Measurements from ENCODE around the gene SLC2A4.

Gene SLC2A4

GRCh38 chr17:7260151-7260550 lies 21.4 kb upstream of the SLC2A4 start:
- Histone ChIP-seq H3K4me3 (ENCODE audit: extremely low read depth, insufficient read depth, low read length, poor library complexity, severe bottlenecking) (no peak overlapping the region), H3K27ac (ENCODE audit: low read depth, low read length, severe bottlenecking) (no peak overlapping the region), H3K4me1 (ENCODE audit: control insufficient read depth, insufficient read depth, low read length, poor library complexity, severe bottlenecking) (peaks cover 7% of the 10 kb centered on the region), H3K36me3 (ENCODE audit: control insufficient read depth, insufficient read depth, low read length) (peaks cover 49% of the 10 kb centered on the region), H3K9me3 (ENCODE audit: control insufficient read depth, low read length) (no peaks in the 10 kb centered on the region)
- 96 to 100% methylated on average over 1 to 2 of the region's 4 CpGs for WGBS, 2 experiments (ENCODE audit: insufficient coverage in 2 of 2)

- Histone ChIP-seq H3K9me3 (ENCODE audit: control insufficient read depth, low read length) (no peaks in the 10 kb centered on the region), H3K4me3 (ENCODE audit: extremely low read depth, insufficient read depth, low read length, poor library complexity, severe bottlenecking) (peak overlapping the region; percentile 37), H3K27ac (ENCODE audit: low read depth, low read length, severe bottlenecking) (no peak overlapping the region), H3K36me3 (ENCODE audit: control insufficient read depth, insufficient read depth, low read length) (peaks cover 42% of the 10 kb centered on the region), H3K4me1 (ENCODE audit: control insufficient read depth, insufficient read depth, low read length, poor library complexity, severe bottlenecking) (peaks cover 7% of the 10 kb centered on the region)
- 18 to 20% methylated on average over 43 to 44 of the region's 54 CpGs for WGBS, 2 experiments (ENCODE audit: insufficient coverage in 2 of 2)
These were observed 20.7 kb upstream of the SLC2A4 start for GRCh38 chr17:7260651-7261378.

GRCh38 chr17:7261379-7262191 lies 19.9 kb upstream of the SLC2A4 start:
- peak overlapping the region; percentile 37 for H3K4me3 ChIP-seq (ENCODE audit: extremely low read depth, insufficient read depth, low read length, poor library complexity, severe bottlenecking)

GRCh38 chr17:7262192-7262934 lies 19.2 kb upstream of the SLC2A4 start, which contains the start of gene CLDN7:
CLDN7 (minus strand) TSS chr17:7262478; CDS start chr17:7262043, 435 bp downstream.
- peak within 1 kb of the TSS; percentile 37 for H3K4me3 ChIP-seq (ENCODE audit: extremely low read depth, insufficient read depth, low read length, poor library complexity, severe bottlenecking)
- H3K27ac ChIP-seq (ENCODE audit: low read depth, low read length, severe bottlenecking), result no peak within 1 kb of the TSS
- H3K4me1 ChIP-seq (ENCODE audit: control insufficient read depth, insufficient read depth, low read length, poor library complexity, severe bottlenecking), result peaks cover 7% of the 10 kb centered on the region
- WGBS, 2 experiments (ENCODE audit: insufficient coverage in 2 of 2), result 5 to 6% methylated on average over 39 to 64 of the region's 64 CpGs
- no peaks in the 10 kb centered on the region for H3K9me3 ChIP-seq (ENCODE audit: control insufficient read depth, low read length)
- peaks cover 27% of the 10 kb centered on the region for H3K36me3 ChIP-seq (ENCODE audit: control insufficient read depth, insufficient read depth, low read length)

More at GRCh38 chr17:7261379-7262191, 19.9 kb upstream of the SLC2A4 start:
- 11 to 22% methylated on average over 54 to 55 of the region's 71 CpGs for WGBS, 2 experiments (ENCODE audit: insufficient coverage in 2 of 2)
- Histone ChIP-seq H3K36me3 (ENCODE audit: control insufficient read depth, insufficient read depth, low read length) (peaks cover 35% of the 10 kb centered on the region), H3K27ac (ENCODE audit: low read depth, low read length, severe bottlenecking) (no peak overlapping the region), H3K9me3 (ENCODE audit: control insufficient read depth, low read length) (no peaks in the 10 kb centered on the region), H3K4me1 (ENCODE audit: control insufficient read depth, insufficient read depth, low read length, poor library complexity, severe bottlenecking) (peaks cover 7% of the 10 kb centered on the region)

GRCh38 chr17:7262935-7263800 lies 18.4 kb upstream of the SLC2A4 start:
- no peak overlapping the region for H3K27ac ChIP-seq (ENCODE audit: low read depth, low read length, severe bottlenecking)
- H3K4me3 ChIP-seq (ENCODE audit: extremely low read depth, insufficient read depth, low read length, poor library complexity, severe bottlenecking), result peak overlapping the region; percentile 37
- WGBS, 2 experiments (ENCODE audit: insufficient coverage in 2 of 2), result 20% methylated on average over 16 to 21 of the region's 26 CpGs
- no peaks in the 10 kb centered on the region for H3K9me3 ChIP-seq (ENCODE audit: control insufficient read depth, low read length)
- peaks cover 7% of the 10 kb centered on the region for H3K4me1 ChIP-seq (ENCODE audit: control insufficient read depth, insufficient read depth, low read length, poor library complexity, severe bottlenecking)
- H3K36me3 ChIP-seq (ENCODE audit: control insufficient read depth, insufficient read depth, low read length), result peaks cover 20% of the 10 kb centered on the region

GRCh38 chr17:7263801-7264078 lies 17.8 kb upstream of the SLC2A4 start:
- Histone ChIP-seq H3K4me3 (ENCODE audit: extremely low read depth, insufficient read depth, low read length, poor library complexity, severe bottlenecking) (no peak overlapping the region), H3K4me1 (ENCODE audit: control insufficient read depth, insufficient read depth, low read length, poor library complexity, severe bottlenecking) (peaks cover 7% of the 10 kb centered on the region), H3K36me3 (ENCODE audit: control insufficient read depth, insufficient read depth, low read length) (peaks cover 15% of the 10 kb centered on the region), H3K9me3 (ENCODE audit: control insufficient read depth, low read length) (no peaks in the 10 kb centered on the region), H3K27ac (ENCODE audit: low read depth, low read length, severe bottlenecking) (no peak overlapping the region)
- WGBS, 2 experiments (ENCODE audit: insufficient coverage in 2 of 2), result 63 to 67% methylated on average over 4 of the region's 4 CpGs

- H3K4me1 ChIP-seq (ENCODE audit: control insufficient read depth, insufficient read depth, low read length, poor library complexity, severe bottlenecking), result peaks cover 7% of the 10 kb centered on the region
- H3K27ac ChIP-seq (ENCODE audit: low read depth, low read length, severe bottlenecking), result no peak overlapping the region
- H3K9me3 ChIP-seq (ENCODE audit: control insufficient read depth, low read length), result no peaks in the 10 kb centered on the region
- no peaks in the 10 kb centered on the region for H3K36me3 ChIP-seq (ENCODE audit: control insufficient read depth, insufficient read depth, low read length)
- no peak overlapping the region for H3K4me3 ChIP-seq (ENCODE audit: extremely low read depth, insufficient read depth, low read length, poor library complexity, severe bottlenecking)
- no CpG with 5 or more reads among the region's 1 CpG for whole genome bisulfite sequencing, 2 experiments (ENCODE audit: insufficient coverage in 2 of 2)
These were observed 14.7 kb upstream of the SLC2A4 start for GRCh38 chr17:7266784-7267183.

GRCh38 chr17:7279448-7279847 lies 2.1 kb upstream of the SLC2A4 start:
- Histone ChIP-seq H3K4me1 (ENCODE audit: control insufficient read depth, insufficient read depth, low read length, poor library complexity, severe bottlenecking) (peaks cover 3% of the 10 kb centered on the region), H3K4me3 (ENCODE audit: extremely low read depth, insufficient read depth, low read length, poor library complexity, severe bottlenecking) (no peak overlapping the region), H3K36me3 (ENCODE audit: control insufficient read depth, insufficient read depth, low read length) (no peaks in the 10 kb centered on the region), H3K27ac (ENCODE audit: low read depth, low read length, severe bottlenecking) (no peak overlapping the region), H3K9me3 (ENCODE audit: control insufficient read depth, low read length) (no peaks in the 10 kb centered on the region)
- WGBS, 2 experiments (ENCODE audit: insufficient coverage in 2 of 2), result 87 to 94% methylated on average over 5 of the region's 8 CpGs

GRCh38 chr17:7280519-7281073 lies 922 bp upstream of the SLC2A4 start:
- Histone ChIP-seq H3K4me1 (ENCODE audit: control insufficient read depth, insufficient read depth, low read length, poor library complexity, severe bottlenecking) (peaks cover 3% of the 10 kb centered on the region), H3K27ac (ENCODE audit: low read depth, low read length, severe bottlenecking) (peak overlapping the region; percentile 50), H3K9me3 (ENCODE audit: control insufficient read depth, low read length) (no peaks in the 10 kb centered on the region), H3K36me3 (ENCODE audit: control insufficient read depth, insufficient read depth, low read length) (no peaks in the 10 kb centered on the region), H3K4me3 (ENCODE audit: extremely low read depth, insufficient read depth, low read length, poor library complexity, severe bottlenecking) (peak overlapping the region; percentile 46)
- 1 to 3% methylated on average over 18 to 26 of the region's 29 CpGs for WGBS, 2 experiments (ENCODE audit: insufficient coverage in 2 of 2)

Data from mesodermal cell (in vitro differentiated cells).